Kidney (tissue), 14 donors: Measurements from ENCODE around the gene ADARB2. TPM values are rescaled to one million over a fixed set of nuclear protein-coding genes. Genes with fewer than 3 reads are reported as not detected.

ENCODE experiments used
- DNase-seq, 5 donors: peaks; one replicate each; pipeline ENCODE4 v3.0.0-alpha.2; 2013 to 2020
- FAIRE-seq: peaks from 2 replicates; lab custom pipeline; 2012; peaks lifted over from hg19 to GRCh38; lab: Jason Lieb, UNC
- H3K27ac ChIP-seq, 2 donors: one replicate each; pipeline ENCODE4 v1.7.0; 2013; ENCODE audit warnings: low read depth in 2 of 2, low read length in 2 of 2, inconsistent platforms in 1 of 2
- H3K27me3 ChIP-seq: one replicate; pipeline ENCODE4 v1.7.1; 2013; ENCODE audit warnings: low read length, inconsistent platforms; ENCODE audit not compliant: control insufficient read depth, insufficient read depth
- H3K36me3 ChIP-seq, 3 donors: one replicate each; pipeline versions ENCODE4 v1.7.0 to v1.7.1; 2013; ENCODE audit warnings: low read length in 3 of 3, control low read depth in 1 of 3, inconsistent platforms in 1 of 3; ENCODE audit not compliant: insufficient read depth in 3 of 3, control insufficient read depth in 2 of 3
- H3K4me1 ChIP-seq, 3 donors: one replicate each; pipeline versions ENCODE4 v1.7.0 to v1.7.1; 2013; ENCODE audit warnings: low read length in 3 of 3, inconsistent platforms in 1 of 3, low read depth in 1 of 3; ENCODE audit not compliant: control insufficient read depth in 2 of 3, insufficient read depth in 2 of 3
- H3K4me3 ChIP-seq, 3 donors: one replicate each; pipeline versions ENCODE4 v1.7.0 to v1.8.1; 2013; ENCODE audit warnings: low read length in 3 of 3, control low read depth in 1 of 3, inconsistent platforms in 1 of 3
- H3K9ac ChIP-seq, 3 donors: one replicate each; pipeline versions ENCODE4 v1.7.0 to v1.7.1; 2013; ENCODE audit warnings: low read length in 3 of 3, control low read depth in 1 of 3, inconsistent platforms in 1 of 3
- H3K9me3 ChIP-seq, 3 donors: one replicate each; pipeline versions ENCODE4 v1.7.0 to v1.7.1; 2013; ENCODE audit warnings: low read length in 3 of 3, control low read depth in 1 of 3, inconsistent platforms in 1 of 3; ENCODE audit not compliant: control insufficient read depth in 2 of 3, insufficient read depth in 1 of 3
- CTCF ChIP-seq: IDR thresholded peaks from 3 replicates; pipeline ENCODE4 v1.5.1; 2012; ENCODE audit warnings: mild to moderate bottlenecking, moderate library complexity, borderline replicate concordance; ENCODE audit not compliant: insufficient read depth; ENCODE audit errors: extremely low read depth
- intact Hi-C: fragments of 100-400 bp; cut with DNase I; formaldehyde crosslinking; loops from one replicate; pipeline ENCODE4 v1.11.1; 2022
- polyA plus RNA-seq: library from polyadenylated mRNA; stranded (reverse); fragments of 350-450 nt; fragmentation: Illumina TruSeq; extraction: RNeasy Lipid Tissue Mini Kit (QIAGEN cat#74804); gene quantifications from one replicate; pipeline ENCODE4 v1.2.3, GENCODE V29; 2014; ENCODE audit warnings: low read depth, low replicate concordance; ENCODE audit not compliant: insufficient read depth
- total RNA-seq: library from RNA; stranded (reverse); fragmentation: NEBNext Ultra II Directional; extraction: Animal tissue kit (Norgen Biotek cat#: 25700); gene quantifications from one replicate; pipeline ENCODE4 v1.2.1, GENCODE V29; 2021
- donor health status: control.
- donor health status: control.
- donor health status: control.
- donor health status: control.
- donor health status: control.
- donor health status: DM: yes; HTN: yes; CAD: no.
- donor health status: Normal renal cell carcinoma (clear cell type).

ADARB2 gene
- total and polyA plus RNA-seq, 2 donors from 2014 or later = 1.0 to 1.3 TPM

GRCh38 chr10:1169981-1170866 is 567.1 kb downstream of the ADARB2 start:
- Histone ChIP-seq H3K27me3 (no peaks in the 10 kb centered on the region), H3K36me3 (no peaks in the 10 kb centered on the region), H3K27ac (no peak overlapping the region), H3K4me3 (no peak overlapping the region), H3K4me1 (no peaks in the 10 kb centered on the region), H3K9me3 (no peaks in the 10 kb centered on the region), H3K9ac (no peak overlapping the region)
- no peak for TF ChIP-seq CTCF
- DNase-seq = peak in 1 of 5 donors; percentile 27
- intact Hi-C loops = no loop called here
- FAIRE-seq = no peak

GRCh38 chr10:1169186-1169885 is 568.0 kb downstream of the ADARB2 start:
- FAIRE-seq = no peak
- no peak for TF ChIP-seq CTCF
- H3K27ac ChIP-seq = no peak overlapping the region
- intact Hi-C loops = no loop called here
- peak in 1 of 5 donors; percentile 28 for DNase-seq
- H3K4me3 ChIP-seq = no peak overlapping the region
- no peaks in the 10 kb centered on the region for H3K9me3 ChIP-seq
- H3K9ac ChIP-seq = no peak overlapping the region
- H3K36me3 ChIP-seq = no peaks in the 10 kb centered on the region
- H3K4me1 ChIP-seq = no peaks in the 10 kb centered on the region
- no peaks in the 10 kb centered on the region for H3K27me3 ChIP-seq

- Histone ChIP-seq H3K27ac (no peak overlapping the region), H3K4me1 (no peaks in the 10 kb centered on the region), H3K27me3 (no peaks in the 10 kb centered on the region), H3K36me3 (no peaks in the 10 kb centered on the region), H3K9me3 (no peaks in the 10 kb centered on the region), H3K9ac (no peak overlapping the region), H3K4me3 (no peak overlapping the region)
- TF ChIP-seq CTCF = no peak
- peak in 1 of 5 donors; percentile 15 for DNase-seq
- intact Hi-C loops = no loop called here
- FAIRE-seq = no peak
Measured at GRCh38 chr10:1168763-1169162, 568.6 kb downstream of the ADARB2 start.
